Neural crest cell (in vitro differentiated cells): Measurements from ENCODE around the gene TGFBR3. TPM values are rescaled to one million over a fixed set of nuclear protein-coding genes. Genes with fewer than 3 reads are reported as not detected.

Experiments
- DNase-seq: peaks from one replicate; pipeline ENCODE4 v3.0.0; 2021; ENCODE audit warnings: low read depth, mixed read lengths, low spot score
- H3K27ac Mint-ChIP-seq: one replicate; pipeline ENCODE4 v1.8.0; 2021; ENCODE audit warnings: mild to moderate bottlenecking, mixed read lengths; ENCODE audit not compliant: unreplicated experiment
- H3K27me3 Mint-ChIP-seq: 2 replicates; pipeline ENCODE4 v1.8.0; 2021; ENCODE audit warnings: low read depth, mild to moderate bottlenecking, mixed read lengths
- H3K36me3 Mint-ChIP-seq: 2 replicates; pipeline ENCODE4 v1.8.0; 2021; ENCODE audit warnings: low read depth, mild to moderate bottlenecking, mixed read lengths
- H3K4me1 Mint-ChIP-seq: 2 replicates; pipeline ENCODE4 v1.8.0; 2021; ENCODE audit warnings: mixed read lengths
- H3K4me3 Mint-ChIP-seq: one replicate; pipeline ENCODE4 v1.8.0; 2021; ENCODE audit warnings: mild to moderate bottlenecking, mixed read lengths
- H3K9me3 Mint-ChIP-seq: 2 replicates; pipeline ENCODE4 v1.8.0; 2021; ENCODE audit warnings: mixed read lengths
- total RNA-seq: library from RNA; stranded (reverse); gene quantifications from 2 replicates; pipeline ENCODE4 v1.2.1, GENCODE V29; 2021
- TF ChIP-seq, protein P1 (sequence below): fragments of 200-600 bp; sonication (generic); conservative IDR thresholded peaks from 2 replicates; pipeline ENCODE4 v1.5.0; 2021; ENCODE audit warnings: antibody characterized with exemption, mild to moderate bottlenecking

TGFBR3 gene
- total RNA-seq, 1 donor from 2014 or later: 15.1 TPM

DNA sequence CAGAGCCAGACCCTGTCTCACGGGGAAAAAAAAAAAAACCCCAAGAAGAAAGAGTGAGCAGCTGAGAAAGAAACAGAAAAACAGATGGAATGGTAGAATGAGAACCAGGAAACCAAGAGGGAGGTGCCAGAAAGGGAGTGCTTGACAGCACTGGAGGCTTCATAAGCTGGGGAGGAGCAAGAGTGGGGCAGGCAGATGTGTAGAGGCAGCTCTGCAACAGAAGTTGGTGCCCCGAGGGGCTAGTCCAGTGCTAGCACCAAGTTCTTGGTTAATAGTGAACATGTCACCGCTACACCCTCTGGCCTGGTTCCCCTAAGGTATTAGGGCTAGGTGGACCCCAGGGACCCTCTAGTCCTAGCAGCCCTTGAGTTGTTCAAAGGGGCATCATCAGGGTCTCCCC lies 98.0 kb downstream of the TGFBR3 start:
- Mint-ChIP-seq H3K36me3 (peaks cover 2% of the 10 kb centered on the region), H3K9me3 (no peaks in the 10 kb centered on the region), H3K4me1 (peaks cover 67% of the 10 kb centered on the region)

DNA sequence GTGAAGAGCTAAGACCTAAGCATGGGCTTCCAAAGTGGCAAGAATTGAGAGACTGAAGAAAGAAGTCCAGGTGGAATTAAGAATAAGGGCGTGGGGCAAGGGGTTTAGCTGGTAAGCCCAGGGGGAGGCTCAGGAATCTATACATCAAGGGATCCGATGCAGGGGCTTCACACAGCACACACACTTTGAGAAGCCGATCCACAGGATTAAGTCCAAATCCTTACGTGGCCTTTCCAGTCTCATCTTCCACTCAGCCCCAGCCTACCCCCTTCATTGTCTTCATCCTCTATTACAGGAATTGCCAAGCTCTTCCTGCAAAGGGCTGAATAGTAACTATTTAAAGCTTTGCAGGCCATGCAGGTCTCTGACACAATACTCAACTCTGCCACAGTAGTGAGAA lies 101.3 kb downstream of the TGFBR3 start:
- no peaks in the 10 kb centered on the region for H3K27me3 Mint-ChIP-seq
- H3K36me3 Mint-ChIP-seq: peaks cover 2% of the 10 kb centered on the region
- DNase-seq: no peak
- TF ChIP-seq, protein P1, sequence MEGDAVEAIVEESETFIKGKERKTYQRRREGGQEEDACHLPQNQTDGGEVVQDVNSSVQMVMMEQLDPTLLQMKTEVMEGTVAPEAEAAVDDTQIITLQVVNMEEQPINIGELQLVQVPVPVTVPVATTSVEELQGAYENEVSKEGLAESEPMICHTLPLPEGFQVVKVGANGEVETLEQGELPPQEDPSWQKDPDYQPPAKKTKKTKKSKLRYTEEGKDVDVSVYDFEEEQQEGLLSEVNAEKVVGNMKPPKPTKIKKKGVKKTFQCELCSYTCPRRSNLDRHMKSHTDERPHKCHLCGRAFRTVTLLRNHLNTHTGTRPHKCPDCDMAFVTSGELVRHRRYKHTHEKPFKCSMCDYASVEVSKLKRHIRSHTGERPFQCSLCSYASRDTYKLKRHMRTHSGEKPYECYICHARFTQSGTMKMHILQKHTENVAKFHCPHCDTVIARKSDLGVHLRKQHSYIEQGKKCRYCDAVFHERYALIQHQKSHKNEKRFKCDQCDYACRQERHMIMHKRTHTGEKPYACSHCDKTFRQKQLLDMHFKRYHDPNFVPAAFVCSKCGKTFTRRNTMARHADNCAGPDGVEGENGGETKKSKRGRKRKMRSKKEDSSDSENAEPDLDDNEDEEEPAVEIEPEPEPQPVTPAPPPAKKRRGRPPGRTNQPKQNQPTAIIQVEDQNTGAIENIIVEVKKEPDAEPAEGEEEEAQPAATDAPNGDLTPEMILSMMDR: no peak
- no peaks in the 10 kb centered on the region for H3K9me3 Mint-ChIP-seq
- peaks cover 47% of the 10 kb centered on the region for H3K4me1 Mint-ChIP-seq
- H3K4me3 Mint-ChIP-seq: no peak overlapping the region
- no peak overlapping the region for H3K27ac Mint-ChIP-seq

More for the DNA sequence above, 98.0 kb downstream of the TGFBR3 start:
- TF ChIP-seq, protein P1: no peak
- no peak overlapping the region for H3K4me3 Mint-ChIP-seq
- DNase-seq: no peak
- no peaks in the 10 kb centered on the region for H3K27me3 Mint-ChIP-seq
- peak overlapping the region; percentile 57 for H3K27ac Mint-ChIP-seq

DNA sequence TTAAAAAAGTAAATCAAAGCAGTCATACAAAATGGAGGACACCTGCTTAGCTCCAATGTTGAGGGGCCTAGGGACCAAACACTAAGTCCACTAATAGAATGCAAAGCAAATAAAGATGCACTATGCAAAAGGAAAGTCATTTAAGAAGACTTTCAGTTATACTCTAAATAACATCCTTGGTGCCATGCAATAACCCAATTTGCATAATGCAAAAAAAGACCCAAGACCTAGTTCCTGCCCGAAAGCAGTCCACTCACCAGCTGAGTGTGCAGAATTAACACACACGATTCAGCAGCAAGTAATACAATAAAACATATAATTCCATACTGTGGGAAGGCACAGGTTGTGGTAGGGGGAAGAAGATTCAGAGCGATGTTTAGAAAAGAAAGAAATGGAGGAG lies 101.8 kb downstream of the TGFBR3 start:
- H3K27ac Mint-ChIP-seq: no peak overlapping the region
- H3K4me1 Mint-ChIP-seq: peaks cover 47% of the 10 kb centered on the region
- no peak overlapping the region for H3K4me3 Mint-ChIP-seq
- H3K9me3 Mint-ChIP-seq: no peaks in the 10 kb centered on the region
- H3K36me3 Mint-ChIP-seq: peaks cover 2% of the 10 kb centered on the region
- no peaks in the 10 kb centered on the region for H3K27me3 Mint-ChIP-seq
- TF ChIP-seq, protein P1: no peak
- DNase-seq: no peak

DNA sequence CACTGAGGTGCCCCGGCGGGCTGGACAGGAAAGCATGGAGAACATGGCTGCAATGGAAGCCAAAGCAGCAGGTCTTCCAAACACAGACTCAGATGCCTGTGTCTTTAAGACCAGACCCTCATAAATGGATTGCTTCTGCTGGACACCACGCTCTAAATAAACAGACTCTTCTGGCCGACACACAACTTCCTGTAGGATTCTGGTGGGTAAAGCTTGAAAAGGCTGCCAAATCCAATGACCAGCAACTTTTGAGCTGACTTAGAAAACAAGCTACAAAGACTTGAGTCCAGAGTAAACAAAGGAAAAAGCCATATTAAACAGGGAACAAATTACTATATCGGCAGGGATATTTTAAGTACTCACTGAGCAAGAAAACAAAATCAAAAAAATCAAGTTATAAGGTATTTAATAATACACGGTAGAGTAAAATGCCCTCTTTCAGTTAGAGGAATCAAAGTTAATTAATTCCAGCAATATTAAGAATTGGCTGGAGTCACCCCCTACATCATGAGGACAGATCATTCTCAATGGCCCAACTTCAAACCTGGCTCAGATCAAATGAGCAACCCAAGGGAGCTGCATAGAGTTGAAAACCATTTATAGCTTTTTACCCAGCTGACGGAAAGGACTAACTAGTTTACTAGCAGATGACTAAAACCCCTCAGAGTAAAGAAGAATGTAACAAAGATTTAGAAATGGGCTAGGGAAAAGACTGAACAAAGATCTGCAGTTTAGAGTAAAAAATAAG lies 102.4 kb downstream of the TGFBR3 start:
- H3K36me3 Mint-ChIP-seq: peaks cover 2% of the 10 kb centered on the region
- TF ChIP-seq, protein P1: no peak
- no peaks in the 10 kb centered on the region for H3K9me3 Mint-ChIP-seq
- H3K4me1 Mint-ChIP-seq: peaks cover 47% of the 10 kb centered on the region
- H3K4me3 Mint-ChIP-seq: no peak overlapping the region
- no peaks in the 10 kb centered on the region for H3K27me3 Mint-ChIP-seq
- H3K27ac Mint-ChIP-seq: no peak overlapping the region
- no peak for DNase-seq

DNA sequence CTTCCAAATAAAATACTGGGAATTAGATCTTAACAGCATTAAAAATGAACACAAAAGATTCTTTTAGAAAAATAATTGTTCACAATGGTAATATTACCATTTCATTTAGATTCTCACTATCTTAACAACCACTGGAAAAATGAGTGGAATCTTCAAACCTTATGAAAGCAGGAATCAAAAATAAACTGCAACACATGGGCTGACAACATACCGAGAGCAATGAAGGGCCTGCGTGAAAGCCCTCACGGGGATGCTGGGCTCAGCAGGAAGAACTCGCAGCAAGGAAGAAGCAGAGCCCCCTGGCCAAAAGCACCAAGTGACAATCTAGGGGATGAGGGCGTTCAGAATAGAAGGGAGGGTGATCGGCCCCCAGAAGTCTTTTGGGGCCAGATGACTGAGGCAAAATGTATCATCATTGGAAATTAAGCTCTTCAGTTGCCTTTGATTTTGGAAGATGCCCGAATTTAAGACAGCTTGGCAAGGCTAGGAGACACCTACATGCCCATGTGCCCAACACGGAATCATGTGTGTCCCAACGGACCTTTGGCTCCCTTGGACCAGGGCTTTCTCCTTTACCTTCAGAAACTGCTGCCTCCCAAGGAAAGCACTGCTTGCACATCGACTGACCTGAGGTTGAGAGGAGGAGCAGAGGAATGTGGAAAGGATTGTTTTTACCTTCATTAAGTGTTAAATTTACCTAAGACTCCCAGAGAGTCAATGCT lies 103.9 kb downstream of the TGFBR3 start:
- no peaks in the 10 kb centered on the region for H3K9me3 Mint-ChIP-seq
- no peaks in the 10 kb centered on the region for H3K27me3 Mint-ChIP-seq
- H3K4me3 Mint-ChIP-seq: no peak overlapping the region
- H3K27ac Mint-ChIP-seq: no peak overlapping the region
- TF ChIP-seq, protein P1: no peak
- peaks cover 2% of the 10 kb centered on the region for H3K36me3 Mint-ChIP-seq
- peaks cover 49% of the 10 kb centered on the region for H3K4me1 Mint-ChIP-seq
- no peak for DNase-seq
